ENCODE data around the gene SPOUT1. TPM values are rescaled to one million over a fixed set of nuclear protein-coding genes. Genes with fewer than 3 reads are reported as not detected.
"Not testable (repeated sequence)": the region's sequence is repeated elsewhere in the genome, so short reads cannot be mapped to it uniquely, and the experiment has no call there.

The SPOUT1 gene
- total and polyA plus RNA-seq, 10 of the 15 experiments (the other 5 are each of a cell fraction or from before 2014, with no cell fraction given), result 5.7 to 95.0 (median 40.6) TPM

DNA sequence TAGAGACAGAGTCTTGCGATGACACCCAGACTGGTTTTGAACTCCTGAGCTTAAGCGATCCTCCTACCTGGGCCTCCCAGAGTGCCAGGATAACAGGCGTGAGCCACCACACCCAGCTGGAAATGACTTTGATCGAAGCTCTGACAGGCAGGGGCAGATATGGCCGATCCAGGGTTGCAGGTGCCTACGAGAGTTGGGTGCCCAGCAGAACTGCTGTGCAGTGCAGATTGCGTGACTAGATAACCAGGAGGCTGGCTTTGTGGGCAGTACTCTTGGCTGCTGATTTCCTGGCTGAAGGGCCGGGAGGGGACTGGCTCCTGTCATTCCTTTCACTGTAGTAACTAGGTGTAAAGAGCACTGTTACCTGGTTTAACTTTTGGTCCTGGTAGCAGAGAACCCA lies 30.7 kb downstream of the SPOUT1 start (continued):
- no peak for TF ChIP-seq IRF5 (IDR thresholded peaks at IDR 0.05; ENCODE audit: borderline replicate concordance)
- no peak for TF ChIP-seq TCF12 (IDR thresholded peaks at IDR 0.05; ENCODE audit: low read depth, low read length)
- no peak for TF ChIP-seq HCFC1 (IDR thresholded peaks at IDR 0.05; ENCODE audit: low read length)
- TF ChIP-seq SMARCA5 (IDR thresholded peaks at IDR 0.05), result no peak
- TF ChIP-seq NKRF (conservative IDR thresholded peaks at IDR 0.05), result no peak
- TF ChIP-seq WRNIP1 (IDR thresholded peaks at IDR 0.05; ENCODE audit: borderline replicate concordance, low read depth, low read length), result no peak
- no peak for TF ChIP-seq E2F8 (IDR thresholded peaks at IDR 0.05; ENCODE audit: low read depth, partially characterized antibody)
- TF ChIP-seq E4F1 (IDR thresholded peaks at IDR 0.05; ENCODE audit: borderline replicate concordance, partially characterized antibody), result no peak
- TF ChIP-seq CTCF (IDR thresholded peaks at IDR 0.05 in 2 of 3, conservative IDR thresholded peaks at IDR 0.05 in 1 of 3; ENCODE audit: control insufficient read depth in 2 of 3, extremely low read depth in 1 of 3, insufficient read depth in 1 of 3, low read depth in 3 of 3, low read length in 3 of 3), result no peak

DNA sequence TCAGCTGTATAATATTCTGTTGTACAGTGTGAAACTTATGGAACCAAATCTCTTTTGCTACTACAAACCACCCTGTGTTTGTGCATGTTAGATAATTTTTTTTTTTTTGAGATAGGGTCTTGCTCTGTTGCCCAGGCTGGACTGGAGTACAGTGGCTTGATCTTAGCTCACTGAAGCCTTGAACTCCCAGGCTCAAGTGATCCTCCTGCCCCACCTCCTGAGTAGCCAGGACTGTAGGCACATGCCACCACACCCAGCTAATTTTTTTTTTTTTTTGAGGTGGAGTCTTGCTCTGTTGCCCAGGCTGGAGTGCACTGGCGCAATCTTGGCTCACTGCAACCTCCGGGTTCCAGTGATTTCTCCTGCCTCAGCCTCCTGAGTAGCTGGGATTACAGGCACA lies 34.6 kb downstream of the SPOUT1 start:
- H3K4me3 ChIP-seq; H2AFZ ChIP-seq (ENCODE audit: control insufficient read depth, low read depth, low read length); CTCF ChIA-PET; H4K20me1 ChIP-seq (ENCODE audit: control insufficient read depth, insufficient read depth); FAIRE-seq; RAD21 ChIA-PET (ENCODE audit: unreplicated experiment); H3K4me2 ChIP-seq (ENCODE audit: control insufficient read depth, insufficient read depth); H3K9ac ChIP-seq (ENCODE audit: control insufficient read depth, insufficient read depth, low read length); H3K9me3 ChIP-seq (replicated peaks; ENCODE audit: control insufficient read depth, insufficient read depth, low read length); in situ Hi-C loops (cut with MboI); ATAC-seq; DNase-seq (ENCODE audit: low read depth, low spot score); H3K4me1 ChIP-seq (ENCODE audit: control insufficient read depth, insufficient read depth, low read length); intact Hi-C loops (cut with micrococcal nuclease; ENCODE audit: unreplicated experiment); H3K79me2 ChIP-seq (ENCODE audit: control insufficient read depth, insufficient read depth, low read length); H3K27me3 ChIP-seq (replicated peaks in 1 of 2; ENCODE audit: control insufficient read depth in 2 of 2, insufficient read depth in 2 of 2, low read length in 1 of 2); H3K27ac ChIP-seq (ENCODE audit: control insufficient read depth, insufficient read depth); BruUV-seq (replicated peaks): not testable (repeated sequence)
- 50% methylated on average over 2 of the region's 2 CpGs for WGBS (ENCODE audit: insufficient coverage, insufficient replicate concordance, low lambda C conversion rate, missing lambda C conversion rate)
- peaks cover 7 to 19% of the 10 kb centered on the region in 2 experiments for H3K36me3 ChIP-seq (ENCODE audit: control insufficient read depth in 2 of 2, insufficient read depth in 2 of 2, low read length in 1 of 2)
- SMC1A ChIA-PET (ENCODE audit: uncharacterized antibody, unreplicated experiment), result interaction anchor here (1.6 kb wide), 1 partner anchor 93 kb away, joined by 3 read pairs; the partner anchor contains the start of gene PKN3
- POLR2A ChIA-PET, result interaction anchor here (0.5 to 0.6 kb wide), 2 partner anchors 29 to 153 kb away, joined by 4 to 8 read pairs; no protein-coding TSS in a partner anchor

Measured in GM12878 (cell line).